ENCODE results near the gene UBA7. TPM values are rescaled to one million over a fixed set of nuclear protein-coding genes. Genes with fewer than 3 reads are reported as not detected.

The UBA7 gene
- total RNA-seq, 2 donors from 2014 or later: 93.5 to 98.6 TPM

GRCh38 chr3:49771340-49771938 is 42.3 kb downstream of the UBA7 start:
- Mint-ChIP-seq H3K4me3 (no peak overlapping the region), H3K36me3 (ENCODE audit: insufficient read depth in 2 of 2) (peaks cover 1 to 2% of the 10 kb centered on the region in 2 donors)
- ATAC-seq (replicated peaks in 1 of 2): no peak

GRCh38 chr3:49769926-49770325 is 43.8 kb downstream of the UBA7 start:
- H3K27ac Mint-ChIP-seq: no peak overlapping the region
- peaks cover 1 to 2% of the 10 kb centered on the region in 2 donors for H3K36me3 Mint-ChIP-seq (ENCODE audit: insufficient read depth in 2 of 2)
- DNase-seq (no peak), ATAC-seq (replicated peaks in 1 of 2) (no peak)
- H3K9me3 Mint-ChIP-seq: no peaks in the 10 kb centered on the region
- no peak overlapping the region for H3K4me3 Mint-ChIP-seq
- no peaks in the 10 kb centered on the region for H3K27me3 Mint-ChIP-seq (ENCODE audit: low read depth)
- H3K4me1 Mint-ChIP-seq (ENCODE audit: low read depth): peaks cover 26% of the 10 kb centered on the region

More at GRCh38 chr3:49771340-49771938, 42.3 kb downstream of the UBA7 start:
- DNase-seq: no peak
- no peaks in the 10 kb centered on the region for H3K27me3 Mint-ChIP-seq (ENCODE audit: low read depth)
- H3K27ac Mint-ChIP-seq: no peak overlapping the region
- peaks cover 26% of the 10 kb centered on the region for H3K4me1 Mint-ChIP-seq (ENCODE audit: low read depth)
- no peaks in the 10 kb centered on the region for H3K9me3 Mint-ChIP-seq

- no peaks in the 10 kb centered on the region for H3K9me3 Mint-ChIP-seq
- no peak for ATAC-seq (replicated peaks in 1 of 2)
- H3K27me3 Mint-ChIP-seq (ENCODE audit: low read depth): no peaks in the 10 kb centered on the region
- no peak overlapping the region for H3K4me3 Mint-ChIP-seq
- H3K27ac Mint-ChIP-seq: no peak overlapping the region
- peaks cover 26% of the 10 kb centered on the region for H3K4me1 Mint-ChIP-seq (ENCODE audit: low read depth)
- peaks cover 1 to 2% of the 10 kb centered on the region in 2 donors for H3K36me3 Mint-ChIP-seq (ENCODE audit: insufficient read depth in 2 of 2)
- no peak for DNase-seq
These were observed 44.4 kb downstream of the UBA7 start for GRCh38 chr3:49769286-49769915.

GRCh38 chr3:49763981-49764380 is 49.8 kb downstream of the UBA7 start:
- DNase-seq (no peak), ATAC-seq (replicated peaks in 1 of 2) (no peak)
- H3K36me3 Mint-ChIP-seq (ENCODE audit: insufficient read depth in 2 of 2): no peaks in the 10 kb centered on the region
- H3K27ac Mint-ChIP-seq: no peak overlapping the region
- H3K4me3 Mint-ChIP-seq: no peak overlapping the region
- H3K27me3 Mint-ChIP-seq (ENCODE audit: low read depth): no peaks in the 10 kb centered on the region
- no peaks in the 10 kb centered on the region for H3K4me1 Mint-ChIP-seq (ENCODE audit: low read depth)
- H3K9me3 Mint-ChIP-seq: no peaks in the 10 kb centered on the region

- no peak for DNase-seq
- Mint-ChIP-seq H3K9me3 (no peaks in the 10 kb centered on the region), H3K36me3 (ENCODE audit: insufficient read depth in 2 of 2) (peaks cover 0 to 2% of the 10 kb centered on the region in 2 donors), H3K4me1 (ENCODE audit: low read depth) (peaks cover 10% of the 10 kb centered on the region), H3K27ac (no peak overlapping the region), H3K4me3 (no peak overlapping the region), H3K27me3 (ENCODE audit: low read depth) (no peaks in the 10 kb centered on the region)
- no peak for ATAC-seq (replicated peaks in 1 of 2)
These were observed 52.1 kb downstream of the UBA7 start for GRCh38 chr3:49761661-49762060.

GRCh38 chr3:49759226-49759625 is 54.5 kb downstream of the UBA7 start:
- H3K4me3 Mint-ChIP-seq: no peak overlapping the region
- H3K4me1 Mint-ChIP-seq (ENCODE audit: low read depth): peaks cover 16% of the 10 kb centered on the region
- H3K27ac Mint-ChIP-seq: peak overlapping the region; percentile 68
- H3K27me3 Mint-ChIP-seq (ENCODE audit: low read depth): no peaks in the 10 kb centered on the region
- H3K36me3 Mint-ChIP-seq (ENCODE audit: insufficient read depth in 2 of 2): peaks cover 0 to 2% of the 10 kb centered on the region in 2 donors
- no peaks in the 10 kb centered on the region for H3K9me3 Mint-ChIP-seq
- no peak for ATAC-seq (replicated peaks in 1 of 2)
- no peak for DNase-seq

- Mint-ChIP-seq H3K4me3 (no peak overlapping the region), H3K9me3 (no peaks in the 10 kb centered on the region), H3K4me1 (ENCODE audit: low read depth) (peaks cover 16% of the 10 kb centered on the region), H3K27me3 (ENCODE audit: low read depth) (no peaks in the 10 kb centered on the region), H3K27ac (no peak overlapping the region), H3K36me3 (ENCODE audit: insufficient read depth in 2 of 2) (peaks cover 0 to 2% of the 10 kb centered on the region in 2 donors)
- no peak for ATAC-seq (replicated peaks in 1 of 2)
- DNase-seq: no peak
These were observed 56.6 kb downstream of the UBA7 start for GRCh38 chr3:49757197-49757596.

- Mint-ChIP-seq H3K27ac (no peak overlapping the region), H3K36me3 (ENCODE audit: insufficient read depth in 2 of 2) (peaks cover 0 to 2% of the 10 kb centered on the region in 2 donors), H3K4me1 (ENCODE audit: low read depth) (peaks cover 16% of the 10 kb centered on the region), H3K4me3 (no peak overlapping the region), H3K27me3 (ENCODE audit: low read depth) (no peaks in the 10 kb centered on the region), H3K9me3 (no peaks in the 10 kb centered on the region)
- DNase-seq (no peak), ATAC-seq (replicated peaks in 1 of 2) (no peak)
These were observed 57.7 kb downstream of the UBA7 start for GRCh38 chr3:49756036-49756435.

Other genes starting within 250 kb of the UBA7 start
- gene APEH, start 139.6 kb downstream of the UBA7 start, total RNA-seq: 100 to 1,000 TPM in 1 of 2 donors, 10 to 100 TPM in 1; 82.7 to 108 TPM
- 10 to 100 TPM; 27.9 to 29.8 TPM for gene MST1, start 124.5 kb downstream of the UBA7 start, total RNA-seq
- gene RNF123, start 124.4 kb downstream of the UBA7 start, total RNA-seq: 10 to 100 TPM; 35.1 to 35.2 TPM
- under 1 TPM; 0.19 to 0.72 TPM for gene AMIGO3, start 94.3 kb downstream of the UBA7 start, total RNA-seq
- gene GMPPB, start 90.0 kb downstream of the UBA7 start, total RNA-seq: 10 to 100 TPM; 22.3 to 33.4 TPM
- 10 to 100 TPM; 36.5 to 37.4 TPM for gene IP6K1, start 27.4 kb downstream of the UBA7 start, total RNA-seq
- gene CDHR4, start 14.1 kb downstream of the UBA7 start, total RNA-seq: under 1 TPM in 1 of 2 donors, not detected in 1; 0.39 TPM
- 1 to 10 TPM; 1.2 to 1.5 TPM for gene INKA1, start 10.7 kb downstream of the UBA7 start, total RNA-seq
- 10 to 100 TPM; 28.0 to 47.2 TPM for gene TRAIP, start 42.6 kb upstream of the UBA7 start, total RNA-seq
- gene CAMKV, start 56.0 kb upstream of the UBA7 start, total RNA-seq: under 1 TPM in 1 of 2 donors, not detected in 1; 0.50 TPM
- gene MST1R, start 89.9 kb upstream of the UBA7 start, total RNA-seq: 1 to 10 TPM in 1 of 2 donors, under 1 TPM in 1; 0.84 to 2.4 TPM
- gene MON1A, start 115.9 kb upstream of the UBA7 start, total RNA-seq: 10 to 100 TPM in 1 of 2 donors, 1 to 10 TPM in 1; 9.1 to 12.0 TPM
- gene RBM6, start 126.2 kb upstream of the UBA7 start, total RNA-seq: 10 to 100 TPM; 57.4 to 70.4 TPM

Measured in activated T-cell treated with anti-CD3 and anti-CD28 coated beads, Interleukin-2, amount 50 U/mL, for 72 hours (primary cell).